NCI-H146 (cell line): ENCODE measurements around the gene VEZF1.
"Not testable (repeated sequence)": the region's sequence is repeated elsewhere in the genome, so short reads cannot be mapped to it uniquely, and the experiment has no call there.

Experiments used
- DNase-seq: peaks from one replicate; lab custom pipeline; 2025; lab: John Stamatoyannopoulos, UW

Gene VEZF1

DNA sequence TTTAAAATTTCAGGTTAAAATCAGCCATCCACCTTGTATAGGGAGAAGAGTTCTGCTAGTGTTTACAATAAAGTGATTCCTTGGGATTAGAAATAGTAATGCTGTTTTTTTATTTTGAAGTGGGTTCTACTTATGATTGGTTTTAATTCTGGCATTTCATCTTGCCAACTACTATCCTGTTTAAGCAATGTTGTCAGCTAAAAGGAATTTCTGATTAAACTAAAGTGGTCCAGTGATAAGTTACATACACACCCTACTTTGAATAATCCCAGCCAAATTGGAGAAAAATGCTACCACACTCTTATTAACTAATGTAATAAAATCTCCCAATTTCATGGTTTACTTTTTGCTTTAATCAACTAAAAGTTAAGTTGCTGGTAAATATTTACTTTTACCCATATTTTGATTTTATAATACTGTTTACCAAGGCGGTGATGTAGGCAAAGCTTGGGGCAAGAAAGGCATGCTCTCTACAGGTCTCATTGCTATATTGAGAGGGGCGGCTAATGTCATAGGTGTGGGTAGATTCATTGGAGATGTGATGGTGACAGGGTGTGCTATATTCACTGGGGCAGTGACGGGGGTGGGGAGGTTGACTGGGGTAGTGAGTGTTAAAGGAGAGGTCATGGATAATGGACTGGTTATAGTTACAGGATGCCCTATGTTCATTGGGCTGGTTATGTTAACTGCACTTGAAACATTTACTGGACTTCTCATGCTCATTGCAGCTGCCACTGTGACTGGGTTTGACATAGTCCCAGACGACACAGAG lies 13.8 kb downstream of the VEZF1 start:
- DNase-seq, result not testable (repeated sequence)

DNA sequence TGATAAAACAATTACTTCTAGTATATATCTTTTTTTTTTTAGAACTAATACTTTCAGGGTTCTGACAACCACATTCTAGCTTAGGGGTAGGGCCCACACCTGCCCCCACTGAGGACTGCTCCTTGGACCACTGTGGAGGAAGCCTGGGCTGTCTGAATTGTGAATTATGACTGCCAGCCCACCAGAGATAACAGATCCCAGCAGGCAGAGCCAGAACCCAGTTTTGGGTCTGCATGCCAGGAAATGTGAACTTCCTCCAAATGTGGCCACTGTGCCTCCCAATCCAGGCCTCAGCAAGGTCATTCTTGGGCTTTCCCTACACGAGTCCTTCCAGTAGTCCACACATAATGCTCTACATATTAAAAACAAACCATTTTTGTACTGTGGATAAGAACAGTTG lies 15.9 kb downstream of the VEZF1 start:
- DNase-seq, result no peak

DNA sequence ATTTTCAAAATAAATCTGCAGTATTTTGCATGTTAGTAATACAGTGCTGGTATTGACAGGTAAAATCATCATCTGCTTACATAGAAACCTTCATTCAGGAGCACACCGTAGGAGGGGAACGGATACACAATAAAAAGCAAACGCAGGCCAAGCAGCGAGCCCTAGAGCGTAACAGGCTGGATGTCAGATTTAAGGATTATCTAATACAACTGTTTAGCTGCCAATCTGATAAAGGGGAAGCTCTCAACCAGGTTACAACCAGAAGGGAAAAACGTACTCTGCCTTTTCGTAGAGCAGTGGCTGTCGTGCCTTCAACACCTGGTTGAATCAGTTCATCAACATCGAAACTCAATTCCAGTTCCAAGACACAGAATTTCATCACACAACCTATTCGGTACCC lies 16.5 kb downstream of the VEZF1 start:
- DNase-seq, result no peak

DNA sequence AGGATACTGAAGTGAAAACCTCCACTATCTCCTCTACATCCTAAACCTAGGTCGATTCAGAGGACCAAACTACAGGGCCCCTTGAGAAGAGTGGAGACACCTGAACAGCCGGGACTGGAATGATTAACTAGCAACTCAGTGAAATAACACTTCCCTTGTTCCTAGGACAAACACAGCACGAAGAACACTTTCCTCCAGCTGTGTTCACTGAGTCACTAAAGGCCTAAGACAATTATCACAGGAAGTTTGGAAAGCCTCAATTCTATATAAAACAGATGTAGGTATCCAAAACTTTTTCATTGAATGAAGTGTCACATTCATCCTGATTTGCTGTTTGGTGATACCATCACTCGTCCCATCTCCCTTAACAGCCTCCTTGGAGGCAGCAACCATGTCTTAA lies 17.3 kb downstream of the VEZF1 start:
- DNase-seq, result no peak

DNA sequence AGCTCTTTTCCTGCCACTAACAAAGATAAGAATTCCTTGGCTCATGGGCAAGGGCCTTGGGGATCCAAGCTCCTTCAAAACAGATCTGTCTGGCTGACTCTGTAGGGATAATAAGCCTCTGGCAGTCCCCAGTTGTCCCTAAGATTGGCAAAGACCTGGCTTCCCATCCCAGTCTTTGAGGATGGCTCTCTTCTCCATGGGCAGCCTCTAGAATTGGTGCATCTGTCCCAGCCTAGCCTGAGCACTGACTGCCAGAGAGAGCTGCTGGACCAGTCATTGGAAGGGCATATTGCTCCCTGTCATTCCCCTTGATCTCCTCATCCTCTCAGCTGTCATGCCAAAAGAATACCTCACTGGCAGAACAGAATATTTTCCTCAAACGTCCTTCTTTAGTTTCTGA lies 19.6 kb downstream of the VEZF1 start:
- no peak for DNase-seq

DNA sequence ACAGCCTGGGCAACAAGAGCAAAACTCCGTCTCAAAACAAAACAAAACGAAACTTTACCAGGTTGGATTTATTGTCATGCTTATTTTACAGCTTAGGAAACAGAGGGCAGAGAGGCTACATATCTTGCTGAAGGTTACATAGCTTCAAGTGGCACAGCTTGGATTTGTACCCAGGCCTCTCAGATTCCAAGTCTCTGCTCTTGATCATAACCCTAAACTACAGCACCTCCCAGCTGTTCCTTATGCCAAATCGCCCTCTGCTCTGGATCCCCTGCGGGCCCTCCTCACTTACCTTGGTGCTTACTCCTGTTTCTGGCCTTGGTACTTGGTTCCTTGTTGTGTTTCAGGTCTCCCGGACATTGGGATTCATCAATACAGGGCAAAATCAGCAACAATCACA lies 21.2 kb downstream of the VEZF1 start:
- DNase-seq, result no peak

DNA sequence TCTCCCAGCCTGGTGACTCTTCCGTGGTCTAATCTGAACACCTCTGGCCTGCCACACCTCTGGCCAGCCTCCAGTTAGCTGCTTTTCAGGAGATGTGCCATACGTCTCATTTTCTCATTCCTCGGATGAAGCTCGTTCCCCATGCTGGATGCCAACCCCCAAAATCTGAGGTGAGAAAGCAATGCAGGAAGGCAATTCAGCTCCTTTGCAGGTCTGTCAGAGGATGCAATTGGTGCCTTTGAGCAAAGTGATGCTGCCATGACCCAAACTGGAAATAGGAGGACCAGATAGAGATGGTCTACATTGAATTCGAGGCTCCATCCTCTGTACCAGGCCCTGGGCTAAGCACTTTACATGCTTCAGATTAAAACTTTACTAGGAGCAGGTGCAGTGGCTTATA lies 21.8 kb downstream of the VEZF1 start:
- no peak for DNase-seq

DNA sequence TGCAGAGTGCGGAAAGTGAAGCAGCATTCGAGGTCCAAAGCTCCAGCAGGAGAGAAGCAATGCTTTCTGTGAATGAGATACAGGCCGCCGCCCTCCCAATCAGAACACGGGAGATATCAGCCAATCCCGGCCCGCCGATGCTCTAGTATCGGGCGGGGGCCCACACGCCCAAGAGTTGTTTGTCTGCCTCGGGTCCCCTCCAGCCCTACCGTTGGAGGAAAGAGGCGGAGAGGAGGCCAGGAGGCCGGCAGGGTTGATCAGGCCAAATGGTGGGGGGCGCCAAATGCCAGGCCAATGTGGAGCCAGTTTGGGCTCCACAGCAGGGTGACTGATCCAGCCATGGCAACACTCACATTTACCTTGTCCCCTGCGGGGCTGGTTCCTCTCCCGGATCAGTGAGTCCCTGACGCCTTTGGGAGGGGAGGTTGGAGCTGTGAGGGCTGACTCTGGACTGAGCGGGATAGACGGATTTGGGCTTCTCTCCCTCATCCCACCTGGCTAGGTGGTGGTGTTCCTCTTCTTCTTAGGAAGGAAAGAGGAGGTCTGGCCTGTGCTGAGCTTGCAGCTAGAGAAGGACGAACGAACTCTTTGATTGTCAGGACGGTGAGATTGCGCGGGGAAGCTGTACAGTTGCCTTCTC lies 22.4 kb downstream of the VEZF1 start:
- no peak for DNase-seq

DNA sequence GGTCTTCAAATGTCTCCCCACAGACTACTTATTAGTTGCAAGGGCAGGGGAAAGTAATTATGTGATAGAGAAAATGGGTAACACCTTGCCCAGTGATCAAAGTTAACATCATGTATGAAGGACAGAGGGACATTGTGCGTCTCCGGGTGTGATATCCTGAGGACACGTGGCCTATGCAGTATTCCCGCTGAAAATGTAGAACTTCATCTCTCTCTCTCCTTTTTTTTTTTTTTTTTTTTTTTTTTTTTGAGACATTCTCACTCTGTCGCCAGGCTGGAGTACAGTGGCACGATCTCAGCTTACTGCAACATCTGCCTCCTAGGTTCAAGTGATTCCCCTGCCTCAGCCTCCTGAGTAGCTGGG lies 24.9 kb downstream of the VEZF1 start:
- DNase-seq, result no peak

DNA sequence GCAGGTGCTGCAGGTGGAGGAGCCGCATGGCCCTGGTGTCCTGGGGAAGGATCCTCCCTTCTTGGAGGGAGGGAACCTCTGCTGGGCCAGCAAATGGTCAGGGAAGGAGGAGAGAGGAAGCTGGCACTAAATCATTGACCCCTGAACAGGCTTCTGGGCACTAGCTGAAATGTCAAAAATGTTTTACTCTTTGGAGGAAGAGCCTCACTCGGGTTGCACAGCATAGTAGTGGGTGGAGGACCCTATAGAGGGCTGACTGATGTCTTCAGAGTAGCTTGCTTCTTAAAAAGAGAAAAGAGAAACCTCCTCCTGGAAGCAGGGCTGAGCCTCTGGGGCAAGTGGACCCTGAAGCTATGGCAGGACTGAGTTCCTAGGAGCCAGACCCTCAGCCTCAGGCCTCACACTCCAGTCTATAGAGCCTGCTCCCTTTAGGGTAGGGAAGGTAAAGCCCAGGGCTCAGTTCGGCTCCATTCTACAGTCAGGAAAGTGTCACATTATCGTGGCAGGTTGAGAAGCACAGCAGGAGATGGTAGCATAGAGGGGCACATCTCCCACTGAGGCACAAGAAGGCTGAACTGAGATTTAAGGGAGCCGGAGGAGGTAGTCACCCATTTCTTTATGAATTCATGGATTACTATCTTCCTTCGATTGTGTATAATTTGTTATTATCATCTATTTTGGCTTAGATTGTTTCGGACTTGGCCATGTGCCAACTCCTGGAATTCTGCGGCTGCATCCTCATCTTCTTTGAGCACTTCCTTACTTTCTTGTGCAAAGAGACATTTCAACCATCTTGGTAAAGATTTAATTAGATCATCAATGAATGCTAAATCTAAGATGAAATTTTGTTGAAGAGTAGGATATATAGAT lies 25.5 kb downstream of the VEZF1 start:
- DNase-seq, result no peak

DNA sequence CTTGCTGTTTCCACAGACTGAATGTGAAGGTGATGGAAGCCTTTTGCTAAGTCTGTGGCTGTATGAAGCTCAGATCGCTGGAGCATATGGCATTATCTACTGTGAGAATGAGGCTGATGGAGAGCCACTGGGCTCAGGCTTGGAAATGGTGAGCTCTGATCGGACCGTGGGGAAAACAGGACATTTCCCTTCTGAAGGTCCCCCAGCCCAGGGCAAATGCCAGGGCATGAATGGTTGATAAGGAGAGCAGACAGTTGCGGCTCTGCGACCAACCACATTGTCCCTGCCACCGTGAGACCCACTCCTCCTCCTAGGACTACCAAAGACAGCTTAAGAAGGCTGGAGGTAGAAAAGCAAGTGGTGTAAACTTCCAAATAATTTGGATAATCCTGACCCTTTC lies 28.1 kb downstream of the VEZF1 start:
- DNase-seq, result no peak

DNA sequence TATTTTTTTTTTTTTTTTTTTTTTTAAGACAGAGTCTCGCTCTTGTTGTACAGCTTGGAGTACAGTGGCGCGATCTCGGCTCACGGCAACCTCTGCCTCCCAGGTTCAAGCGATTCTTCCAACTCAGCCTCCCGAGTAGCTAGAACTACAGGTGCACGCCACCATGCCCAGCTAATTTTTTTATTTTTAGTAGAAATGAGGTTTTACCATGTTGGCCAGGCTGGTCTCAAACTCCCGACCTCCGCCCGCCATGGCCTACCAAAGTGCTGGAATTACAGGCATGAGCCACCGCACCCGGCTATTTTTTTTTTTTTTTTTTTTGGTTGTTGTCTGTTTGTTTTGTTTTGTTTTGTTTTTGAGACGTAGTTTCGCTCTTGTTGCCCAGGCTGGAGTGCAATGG lies 29.7 kb downstream of the VEZF1 start:
- not testable (repeated sequence) for DNase-seq

DNA sequence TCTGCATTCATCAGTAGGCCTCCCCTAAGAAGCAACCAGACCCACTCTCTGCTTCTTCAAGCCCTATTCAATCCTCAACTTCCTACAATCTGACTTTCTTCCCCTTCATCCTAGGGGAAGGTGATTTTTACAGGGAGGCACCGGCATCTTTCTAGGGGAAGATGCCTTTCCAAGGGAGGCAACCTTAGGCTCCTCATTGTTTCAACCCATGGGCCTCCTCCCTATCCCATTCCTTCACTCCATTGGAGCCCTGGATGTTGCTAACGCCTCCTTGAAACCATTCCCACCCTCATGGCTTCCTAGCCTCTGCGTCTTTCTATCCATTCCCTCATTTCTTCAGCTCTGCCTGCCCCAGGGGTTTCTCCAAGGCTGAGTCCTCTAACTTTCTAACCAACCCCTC lies 30.2 kb downstream of the VEZF1 start:
- DNase-seq, result no peak

DNA sequence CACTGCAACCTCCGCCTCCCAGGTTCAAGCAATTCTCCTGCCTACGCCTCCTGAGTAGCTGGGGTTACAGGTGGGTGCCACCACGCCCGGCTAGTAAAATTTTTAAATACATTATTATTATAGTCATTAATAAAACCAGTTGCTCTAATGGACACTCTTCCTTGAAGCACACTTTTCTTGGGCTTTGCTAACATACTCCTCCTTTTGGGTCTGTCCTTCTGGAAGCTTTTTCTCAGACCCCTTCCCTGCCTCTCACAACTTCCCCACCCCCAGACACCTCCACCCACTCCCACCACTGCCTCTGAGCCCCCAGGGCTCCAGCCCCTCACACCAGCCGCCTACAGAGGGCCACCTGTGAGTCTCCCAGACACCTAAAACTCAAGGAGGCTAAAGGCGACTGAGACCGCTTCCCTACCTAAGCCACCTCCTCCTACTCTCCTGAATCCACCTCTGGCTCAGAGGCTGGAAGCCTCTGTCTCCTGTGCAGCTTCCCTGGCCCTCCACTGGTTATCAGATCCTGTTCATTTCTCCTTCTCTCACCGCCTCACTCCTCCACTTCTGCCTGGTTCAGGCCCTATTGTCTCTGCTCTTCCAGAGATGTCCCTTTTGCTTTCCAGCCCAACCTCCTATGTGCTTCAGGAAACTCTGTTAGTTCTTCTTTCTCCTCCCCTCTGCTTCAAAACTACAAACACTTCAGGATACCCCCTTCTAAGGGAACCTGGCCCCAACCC lies 30.8 kb downstream of the VEZF1 start:
- no peak for DNase-seq

DNA sequence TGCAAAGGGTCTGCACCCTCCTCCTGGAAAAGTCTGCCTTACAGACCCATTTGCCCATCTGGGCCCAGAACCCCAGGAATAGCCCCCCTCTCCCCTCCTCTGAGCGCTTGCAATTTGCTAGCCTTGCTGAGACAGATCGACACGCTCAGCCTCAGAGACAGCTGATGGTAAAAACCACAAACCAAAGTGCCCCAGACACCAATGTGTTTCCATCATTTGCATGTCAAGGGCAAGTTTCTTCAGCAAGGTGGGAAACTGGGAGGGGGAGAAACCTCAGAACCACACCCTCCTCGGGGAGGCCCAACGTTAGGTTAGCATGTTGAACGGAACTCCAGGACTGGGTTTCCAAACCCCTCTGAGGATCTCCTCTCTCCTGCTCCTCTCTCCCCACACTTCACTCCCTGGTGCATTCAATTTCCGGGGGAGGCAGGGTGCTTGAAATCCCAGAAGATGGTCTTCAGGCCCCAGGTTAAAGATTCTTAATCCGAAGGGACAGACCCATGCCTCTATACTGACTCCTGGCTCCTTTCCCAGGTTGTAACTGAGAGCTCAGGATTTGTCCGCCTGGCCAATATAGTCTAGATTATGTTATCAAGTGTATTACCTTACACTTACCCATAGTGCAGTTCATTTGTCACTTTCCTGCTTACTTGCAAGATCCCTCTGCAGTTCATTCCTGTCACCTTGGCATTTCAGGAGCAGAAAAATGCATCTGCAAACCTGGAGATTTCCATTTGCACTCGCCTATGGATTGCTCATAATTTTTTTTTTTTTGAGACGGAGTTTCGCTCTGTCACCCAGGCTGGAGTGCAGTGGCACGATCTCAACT lies 31.5 kb downstream of the VEZF1 start:
- no peak for DNase-seq

DNA sequence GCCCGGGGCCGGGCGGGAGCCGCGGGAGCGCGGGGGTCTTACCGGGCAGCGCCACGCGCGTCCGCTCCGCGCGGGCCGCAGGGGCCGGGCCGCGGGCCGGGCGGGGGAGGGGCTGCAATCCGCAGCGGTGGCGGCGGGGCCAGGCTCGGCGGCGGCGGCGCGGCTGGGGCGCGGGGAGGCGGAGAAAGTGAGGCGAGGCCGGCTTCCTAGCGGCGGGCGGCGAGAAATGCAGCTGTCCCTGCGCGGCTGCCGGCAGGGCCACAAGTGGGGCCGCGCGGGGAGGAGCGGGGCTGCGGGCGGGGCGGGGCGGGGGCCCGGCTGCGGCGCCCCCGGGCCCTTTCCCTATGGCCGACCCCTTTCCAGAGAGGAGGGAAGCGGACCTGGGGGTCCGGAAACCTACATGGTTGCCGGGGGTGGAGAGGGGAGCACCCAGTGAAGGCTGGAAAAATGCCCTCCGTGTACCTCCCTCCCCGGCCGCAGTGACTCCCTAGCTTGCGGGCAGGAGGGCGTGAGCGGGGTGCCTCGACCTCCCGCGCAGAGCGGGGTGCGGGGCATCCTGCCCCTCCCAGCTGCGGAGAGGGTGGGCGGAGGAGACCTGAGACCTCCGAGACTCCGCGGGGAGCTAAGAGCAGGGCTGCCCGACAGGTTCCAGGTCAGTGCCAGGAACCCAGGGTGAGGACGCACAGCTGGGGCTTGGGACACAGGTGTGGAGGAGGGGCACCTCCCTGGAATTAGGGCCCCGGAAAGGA lies 32.7 kb downstream of the VEZF1 start, which contains the start of gene CUEDC1:
TSS of gene CUEDC1 (minus strand) at position 230 of the 749 bp plus-strand sequence. CDS start 69,848 bp downstream, outside the sequence.
- DNase-seq, result peak; percentile 54

DNA sequence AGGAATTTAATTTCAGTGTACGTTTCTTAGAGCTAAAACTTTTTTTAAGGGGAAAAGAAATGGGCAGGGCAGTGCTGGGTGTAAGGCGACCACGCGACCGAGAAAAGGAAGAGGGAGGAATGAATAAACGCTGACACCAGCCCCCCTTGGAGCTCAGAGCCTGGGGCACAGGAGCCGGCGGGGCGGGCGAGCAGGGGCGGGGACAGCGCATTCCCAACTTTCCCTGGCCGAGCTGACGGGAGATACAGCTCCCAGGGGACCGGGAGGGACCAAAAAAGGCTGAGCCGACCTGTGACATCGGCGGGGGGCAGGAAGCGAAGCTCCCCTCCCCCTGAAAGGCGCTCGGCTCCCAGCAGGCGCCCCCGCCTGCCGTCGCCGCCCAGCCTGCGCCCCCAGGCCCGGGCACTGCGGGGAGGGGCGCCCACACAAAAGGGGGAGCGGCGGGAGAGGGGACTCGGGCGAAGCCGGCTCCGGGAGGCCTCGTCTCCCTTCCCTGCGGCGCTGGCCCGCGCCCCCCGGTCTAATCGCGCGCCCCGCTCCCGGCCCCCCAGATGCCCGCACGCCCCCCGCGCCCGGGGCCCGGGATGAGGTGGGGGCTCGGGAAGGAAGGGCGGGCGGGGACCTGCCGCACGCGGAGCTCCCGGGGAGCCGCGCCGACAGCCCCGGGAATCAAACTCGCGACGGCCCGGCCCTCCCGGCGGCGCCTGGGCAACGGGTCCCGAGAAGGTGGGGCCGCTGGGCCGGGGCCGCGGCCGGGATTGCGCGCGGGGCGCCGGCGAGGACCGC lies 33.5 kb downstream of the VEZF1 start:
- peak; percentile 69 for DNase-seq

DNA sequence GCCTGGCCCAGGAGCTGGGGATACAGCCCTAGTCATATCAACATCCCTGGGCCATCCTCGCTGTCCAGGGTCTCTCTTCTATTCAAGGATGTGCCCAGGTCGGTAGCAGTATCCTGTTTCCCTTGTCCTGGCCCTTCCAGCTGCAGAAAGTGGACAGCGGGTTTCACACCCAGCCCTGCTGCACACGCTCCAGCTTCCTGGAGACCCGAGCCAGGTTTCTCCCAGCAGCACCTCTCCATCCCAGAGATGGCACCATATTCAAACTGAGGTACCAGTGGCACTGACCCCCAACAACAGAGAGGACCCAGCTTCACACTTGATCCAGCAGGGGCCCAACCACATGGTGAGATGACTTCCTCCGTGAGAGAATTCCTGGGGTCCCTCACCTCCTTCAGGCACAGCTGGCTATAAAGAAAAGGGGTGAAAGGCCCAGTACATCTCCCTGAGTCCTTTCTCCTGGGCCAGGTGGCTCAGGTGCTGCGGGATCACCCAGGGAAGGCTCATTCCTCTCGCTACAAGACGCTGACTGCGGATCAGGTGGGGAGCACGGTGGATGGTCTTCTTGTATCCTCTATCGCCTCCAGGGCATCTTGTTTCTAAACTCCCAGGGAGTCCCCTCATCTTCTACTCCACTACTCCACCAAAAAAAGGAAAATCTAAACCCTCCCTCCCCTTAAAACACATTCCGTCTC lies 34.2 kb downstream of the VEZF1 start:
- no peak for DNase-seq

DNA sequence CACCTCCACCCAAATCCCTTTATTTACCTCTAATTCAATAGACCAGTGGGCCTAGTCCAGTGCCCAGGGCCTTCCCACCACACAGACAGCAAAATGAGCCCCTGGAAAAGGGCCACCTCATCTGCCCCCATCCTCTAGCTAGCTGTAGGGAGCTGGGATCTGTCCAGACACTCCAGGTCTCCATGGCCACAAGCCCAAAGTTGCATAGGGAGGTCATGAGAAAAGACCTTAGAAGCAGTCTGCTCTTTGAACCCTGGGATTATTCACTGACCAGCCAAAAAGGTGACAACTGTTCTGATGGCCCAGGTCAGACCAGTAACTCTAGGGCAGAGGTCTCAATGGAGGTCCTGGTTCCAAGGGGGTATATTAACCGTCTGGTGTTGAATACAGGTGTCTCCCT lies 34.8 kb downstream of the VEZF1 start:
- DNase-seq, result no peak
